GM18867 (cell line): ENCODE data around the gene CREBBP.

Experiments
- ATAC-seq: cut with Tn5 transposase; IDR thresholded peaks from one replicate; pipeline ENCODE4 v1.9.1; 2021; ENCODE audit warnings: mild to moderate bottlenecking, moderate library complexity; ENCODE audit not compliant: unreplicated experiment

CREBBP gene

DNA sequence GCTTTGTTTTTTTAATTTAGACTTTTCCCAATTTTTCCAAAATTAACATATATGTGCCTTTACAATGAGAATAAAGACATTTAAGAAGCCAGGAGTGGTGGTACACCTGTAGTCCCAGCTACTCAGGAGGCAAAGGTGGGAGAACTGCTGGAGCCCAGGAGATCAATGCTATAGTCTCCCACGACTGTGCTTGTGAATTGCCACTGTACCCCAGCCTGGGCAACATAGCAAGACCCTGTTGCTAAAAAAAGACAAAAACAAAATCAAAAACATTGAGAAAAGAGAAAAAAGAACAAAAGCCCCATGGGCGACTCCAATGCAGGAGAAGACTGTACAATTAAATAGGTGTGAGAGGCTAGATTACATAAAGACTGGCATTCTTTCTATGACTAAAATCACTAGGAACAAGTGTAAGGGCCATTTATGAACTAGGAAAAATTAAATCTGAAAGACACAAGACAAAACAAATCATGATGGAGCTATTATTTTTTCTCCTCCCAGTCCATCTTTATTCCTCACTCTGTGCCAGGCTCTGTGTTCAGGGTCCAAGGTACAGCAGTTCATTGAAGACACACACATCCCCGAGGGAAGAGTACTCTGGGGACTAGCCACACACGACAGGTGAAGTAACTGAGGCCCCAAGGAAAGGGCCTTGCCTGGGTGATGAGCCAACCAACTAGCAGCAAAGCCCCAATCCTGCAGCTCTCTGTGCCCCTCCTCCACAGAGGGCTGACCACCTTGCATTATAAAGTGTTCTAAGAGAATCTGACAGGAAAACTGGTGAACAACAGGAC is 79.8 kb downstream of the CREBBP start:
- no peak for ATAC-seq

GRCh38 chr16:3800019-3800418 is 80.5 kb downstream of the CREBBP start:
- no peak for ATAC-seq

GRCh38 chr16:3799354-3799753 is 81.2 kb downstream of the CREBBP start:
- ATAC-seq = no peak

DNA sequence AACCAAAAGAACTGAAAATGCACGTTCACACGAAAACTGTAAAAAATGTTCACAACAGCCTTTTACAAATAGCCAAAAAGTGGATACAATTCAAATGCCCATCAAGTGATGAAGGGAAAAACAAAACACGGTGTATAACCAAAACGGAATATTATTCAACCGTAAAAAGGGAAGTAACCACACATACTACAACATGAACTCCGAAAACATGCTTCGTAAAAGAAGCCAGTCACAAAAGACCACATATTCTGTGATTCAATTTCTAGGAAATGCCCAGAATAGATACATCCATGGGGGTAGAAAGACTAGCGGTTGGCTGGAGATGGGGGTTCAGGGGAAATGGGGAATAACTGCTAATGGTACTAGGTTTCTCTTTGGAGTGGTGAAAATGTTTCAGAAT is 81.7 kb downstream of the CREBBP start:
- ATAC-seq = no peak

- peak; percentile 46 for ATAC-seq
Observed at GRCh38 chr16:3797904-3798811, 82.4 kb downstream of the CREBBP start.

GRCh38 chr16:3797473-3797872 is 83.0 kb downstream of the CREBBP start:
- no peak for ATAC-seq

DNA sequence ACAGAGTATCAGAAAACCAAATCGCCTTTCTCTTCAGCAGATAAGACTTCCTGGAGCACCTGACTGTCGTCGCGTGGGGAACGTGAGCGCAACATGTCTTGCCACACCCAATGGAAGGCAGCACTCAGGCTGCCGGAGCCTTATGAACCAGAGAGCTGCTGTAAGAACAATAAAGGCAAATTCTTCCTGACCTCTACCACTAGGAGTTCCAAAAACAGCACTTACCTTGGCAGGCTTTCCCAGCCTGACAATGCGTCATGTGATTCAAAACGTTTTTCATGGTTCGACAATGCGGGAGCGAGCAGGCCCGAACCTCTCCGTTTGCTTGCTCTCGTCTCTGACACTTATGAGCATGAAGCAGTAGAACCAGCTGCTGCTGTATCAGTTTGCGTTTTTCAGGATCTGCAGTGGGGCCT is 87.3 kb downstream of the CREBBP start:
- ATAC-seq = no peak

GRCh38 chr16:3792472-3793012 is 88.0 kb downstream of the CREBBP start:
- no peak for ATAC-seq

- no peak for ATAC-seq
Observed at GRCh38 chr16:3791701-3792100, 88.8 kb downstream of the CREBBP start.

DNA sequence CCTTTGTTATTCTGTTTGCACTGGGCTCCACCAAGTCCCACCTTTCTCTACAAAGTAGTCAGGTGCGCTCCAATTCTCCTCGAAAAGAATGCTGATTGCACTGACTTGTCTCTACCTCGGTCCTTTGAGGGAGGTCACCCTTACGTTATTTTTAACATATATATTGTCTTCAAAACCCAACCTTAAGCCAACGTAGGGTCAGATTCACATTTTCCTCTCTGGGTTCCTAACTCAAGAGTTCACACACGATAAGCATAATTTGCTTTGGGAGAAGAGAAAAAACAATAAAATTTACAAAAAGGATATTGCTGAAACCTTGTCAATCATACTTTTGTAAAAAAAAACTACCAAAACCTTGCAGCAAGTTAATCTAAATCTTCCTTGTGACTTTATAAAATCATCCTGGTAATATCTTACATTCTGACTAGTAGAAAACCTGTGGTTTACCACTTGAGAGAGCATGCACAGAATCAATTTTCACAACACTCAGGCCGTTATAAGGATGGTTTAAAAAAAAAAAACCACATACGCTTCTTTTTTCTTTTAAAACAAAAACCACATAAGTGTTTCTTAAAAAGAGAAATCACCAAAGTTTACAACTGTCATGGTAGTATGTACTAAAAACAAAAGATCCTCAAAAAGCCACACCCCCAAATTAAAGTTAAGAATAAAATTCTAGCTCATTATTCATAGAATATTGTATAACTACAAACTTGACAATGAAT is 91.0 kb downstream of the CREBBP start:
- peak; percentile 66 for ATAC-seq

DNA sequence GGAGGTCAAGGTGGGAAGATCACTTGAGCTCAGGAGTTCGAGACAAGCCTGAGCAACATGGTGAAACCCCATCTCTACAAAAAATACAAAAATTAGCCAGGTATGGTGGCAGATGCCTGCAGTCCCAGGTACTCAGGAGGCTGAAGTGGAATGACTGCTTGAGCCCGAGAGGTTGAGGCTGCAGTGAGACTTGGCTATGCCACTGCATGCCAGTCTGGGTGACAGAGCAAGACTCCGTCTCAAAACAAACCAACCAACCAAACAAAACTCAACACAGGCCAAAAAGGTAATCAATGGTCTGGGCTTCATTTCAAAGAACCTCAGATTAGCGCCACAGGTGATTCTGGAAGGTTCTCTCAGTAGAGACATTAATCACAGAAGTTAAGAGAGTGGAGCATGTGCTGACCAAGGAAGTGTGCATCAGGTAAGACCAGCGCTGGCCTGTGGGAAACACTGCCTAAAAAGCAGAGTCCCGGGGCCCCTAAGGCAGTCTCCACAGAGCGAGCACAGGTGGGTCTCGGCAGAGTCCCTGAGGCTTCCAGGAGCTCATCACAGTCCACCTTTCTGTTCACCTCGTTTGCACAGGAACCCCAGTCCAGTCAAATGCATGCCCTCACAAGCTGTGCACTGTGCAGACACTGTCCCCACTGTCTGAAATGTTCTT is 91.7 kb downstream of the CREBBP start:
- no peak for ATAC-seq

DNA sequence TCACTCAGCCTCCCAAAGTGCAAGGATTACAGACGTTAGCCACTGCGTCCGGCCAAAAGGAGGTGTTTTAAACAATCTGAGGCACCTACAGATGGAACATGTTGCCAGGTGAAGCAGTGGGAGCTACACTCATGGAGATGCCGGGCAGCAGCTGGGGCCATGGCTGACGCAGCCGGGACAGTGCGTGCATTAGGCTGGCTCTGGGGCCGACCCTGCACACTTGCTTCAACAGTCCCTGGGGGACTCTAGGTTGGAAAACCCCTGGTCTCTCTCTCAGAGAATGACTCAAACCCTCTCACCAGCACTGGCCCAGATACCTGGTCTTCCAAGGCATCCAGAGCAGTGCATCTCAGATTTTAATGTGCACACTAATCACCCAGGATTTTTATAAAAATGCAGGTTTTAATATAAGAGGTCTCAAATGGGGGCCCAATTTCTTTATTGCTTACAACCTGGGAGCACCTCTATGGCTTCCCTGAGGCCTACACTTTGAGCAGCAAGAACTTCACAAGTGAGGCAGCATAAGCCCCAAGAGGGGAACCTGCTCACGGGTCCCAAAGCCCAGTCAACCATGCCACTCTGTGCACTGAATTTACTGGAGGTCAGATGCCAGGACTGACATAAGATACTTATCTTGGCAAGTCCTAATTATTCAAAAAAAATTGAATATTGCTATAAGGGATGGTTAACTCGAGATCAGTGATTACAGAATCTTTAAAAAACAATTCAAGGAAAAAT is 92.4 kb downstream of the CREBBP start:
- peak; percentile 65 for ATAC-seq

- no peak for ATAC-seq
Observed at GRCh38 chr16:3785413-3785812, 95.1 kb downstream of the CREBBP start.

DNA sequence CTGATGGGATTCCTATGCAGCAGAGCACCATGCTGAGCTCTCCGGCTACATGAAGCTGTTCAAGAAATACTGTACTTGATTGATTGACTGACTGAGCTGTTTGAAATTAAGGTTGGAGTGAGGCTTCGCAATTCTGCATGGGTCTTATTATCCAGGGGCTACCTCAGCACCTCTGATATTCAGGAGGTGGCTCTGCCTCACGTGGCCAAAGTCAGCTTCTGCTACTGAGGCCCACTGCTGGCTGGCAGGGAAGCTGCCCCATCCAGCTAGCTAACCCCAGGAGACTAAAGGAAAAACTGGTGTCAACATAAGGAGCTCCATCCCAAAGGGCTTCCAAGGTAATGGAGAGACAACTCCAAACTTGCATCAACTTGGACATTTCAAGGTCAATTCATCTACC is 97.0 kb downstream of the CREBBP start:
- ATAC-seq = no peak

DNA sequence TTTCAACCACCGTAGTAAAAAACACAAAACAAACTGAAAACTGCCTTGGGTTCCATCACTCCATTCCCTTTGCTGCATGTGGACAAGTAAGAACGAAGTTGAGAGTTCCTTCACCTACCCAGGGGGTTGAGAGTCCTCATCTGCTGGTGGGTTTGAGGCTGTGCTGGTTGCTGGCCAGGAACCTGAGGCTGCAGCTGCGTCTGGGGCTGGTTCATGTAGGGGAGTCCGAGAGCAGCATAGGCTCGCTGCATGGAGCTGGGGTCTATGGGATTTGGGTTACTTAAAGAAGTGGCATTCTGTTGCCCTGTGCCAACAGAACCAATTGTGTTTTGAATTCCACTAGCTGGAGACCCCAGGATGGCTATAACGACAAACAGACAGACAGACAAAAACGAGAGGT is 97.9 kb downstream of the CREBBP start:
- ATAC-seq = no peak

- no peak for ATAC-seq
Observed at GRCh38 chr16:3781421-3781820, 99.1 kb downstream of the CREBBP start.

DNA sequence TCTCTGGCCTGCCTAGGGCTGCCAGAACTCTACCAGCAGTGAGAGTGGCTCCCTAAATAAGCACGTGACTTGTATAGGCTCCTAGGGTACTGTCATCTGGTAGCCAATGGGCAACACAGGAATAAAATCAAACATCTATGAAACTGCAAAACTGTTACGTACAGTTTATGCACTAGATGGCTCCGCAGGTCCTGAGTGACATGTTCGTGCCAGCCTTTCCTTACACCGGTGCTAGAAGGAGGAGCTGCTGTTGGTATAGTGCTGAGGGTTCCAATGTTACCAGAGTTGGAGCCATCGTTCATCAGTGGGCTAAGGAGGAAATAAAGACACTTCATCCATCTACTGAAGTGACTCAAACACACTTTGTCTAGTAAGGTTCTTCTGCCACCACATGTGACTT is 99.9 kb downstream of the CREBBP start:
- ATAC-seq = no peak

- no peak for ATAC-seq
Observed at GRCh38 chr16:3776316-3776715, 104.2 kb downstream of the CREBBP start.

- ATAC-seq = no peak
Observed at GRCh38 chr16:3774819-3775218, 105.7 kb downstream of the CREBBP start.
